ENCODE measurements around the gene AMT. TPM values are rescaled to one million over a fixed set of nuclear protein-coding genes. Genes with fewer than 3 reads are reported as not detected.

Gene AMT
- 1 to 10 TPM; 1.9 to 2.5 TPM for total RNA-seq

GRCh38 chr3:49422379-49423248 lies at the start of gene AMT:
Gene AMT, minus strand, starts transcription at chr3:49422473. Its CDS starts 23 bp downstream, at chr3:49422450.
- peaks cover 13% of the 10 kb centered on the region for H3K4me1 Mint-ChIP-seq
- no peak within 1 kb of the TSS for H3K4me3 Mint-ChIP-seq
- H3K27ac Mint-ChIP-seq, result peak within 1 kb of the TSS; percentile 65
- no peaks in the 10 kb centered on the region for H3K9me3 Mint-ChIP-seq
- ATAC-seq (replicated peaks), result no peak
- H3K27me3 Mint-ChIP-seq, result no peaks in the 10 kb centered on the region
- H3K36me3 Mint-ChIP-seq (ENCODE audit: low read depth), result peaks cover 11% of the 10 kb centered on the region

- peaks cover 20% of the 10 kb centered on the region for H3K4me1 Mint-ChIP-seq
Measured at GRCh38 chr3:49470714-49471420, 48.6 kb upstream of the AMT start.

GRCh38 chr3:49469936-49470713 lies 47.9 kb upstream of the AMT start, which contains the start of gene DAG1:
Gene DAG1, plus strand, starts transcription at chr3:49470267. Its CDS starts 40,268 bp downstream, at chr3:49510535.
- Mint-ChIP-seq H3K4me1 (peaks cover 20% of the 10 kb centered on the region), H3K36me3 (ENCODE audit: low read depth) (peaks cover 7% of the 10 kb centered on the region), H3K27me3 (no peaks in the 10 kb centered on the region), H3K4me3 (peak within 1 kb of the TSS; percentile 97), H3K27ac (peak within 1 kb of the TSS; percentile 91), H3K9me3 (no peaks in the 10 kb centered on the region)
- ATAC-seq (replicated peaks), result peak; percentile 93

More at GRCh38 chr3:49470714-49471420, 48.6 kb upstream of the AMT start:
- H3K27me3 Mint-ChIP-seq, result no peaks in the 10 kb centered on the region
- ATAC-seq (replicated peaks), result peak; percentile 31
- H3K4me3 Mint-ChIP-seq, result peak overlapping the region; percentile 97
- peaks cover 7% of the 10 kb centered on the region for H3K36me3 Mint-ChIP-seq (ENCODE audit: low read depth)
- peak overlapping the region; percentile 91 for H3K27ac Mint-ChIP-seq
- H3K9me3 Mint-ChIP-seq, result no peaks in the 10 kb centered on the region

- H3K9me3 Mint-ChIP-seq, result no peaks in the 10 kb centered on the region
- no peak for ATAC-seq (replicated peaks)
- no peaks in the 10 kb centered on the region for H3K27me3 Mint-ChIP-seq
- peaks cover 20% of the 10 kb centered on the region for H3K4me1 Mint-ChIP-seq
- peak overlapping the region; percentile 97 for H3K4me3 Mint-ChIP-seq
- H3K27ac Mint-ChIP-seq, result peak overlapping the region; percentile 89
- H3K36me3 Mint-ChIP-seq (ENCODE audit: low read depth), result peaks cover 7% of the 10 kb centered on the region
Measured at GRCh38 chr3:49469037-49469935, 47.0 kb upstream of the AMT start.

DNA sequence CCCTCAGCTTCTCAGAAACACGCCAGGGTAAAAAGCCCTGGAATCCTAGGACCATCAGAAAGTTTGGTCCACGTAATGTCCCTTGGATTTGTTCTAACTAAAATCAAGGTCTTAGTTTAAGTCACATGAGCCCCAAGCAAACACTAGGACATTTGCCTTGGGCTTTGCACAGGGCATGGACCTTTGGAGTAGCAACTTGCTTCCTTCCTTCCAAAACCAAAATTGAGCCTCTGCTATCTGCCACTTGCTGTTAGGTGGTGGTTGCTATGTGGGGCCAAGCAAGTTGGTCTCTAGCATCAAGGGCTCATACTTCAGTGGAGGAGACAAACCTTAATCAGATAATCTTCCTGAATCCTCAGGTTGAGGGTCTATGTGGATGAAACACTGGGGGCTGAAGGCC lies 43.8 kb upstream of the AMT start:
- ATAC-seq (replicated peaks), result no peak
- Mint-ChIP-seq H3K36me3 (ENCODE audit: low read depth) (no peaks in the 10 kb centered on the region), H3K9me3 (no peaks in the 10 kb centered on the region), H3K27me3 (no peaks in the 10 kb centered on the region), H3K4me1 (peaks cover 8% of the 10 kb centered on the region), H3K27ac (no peak overlapping the region), H3K4me3 (no peak overlapping the region)

DNA sequence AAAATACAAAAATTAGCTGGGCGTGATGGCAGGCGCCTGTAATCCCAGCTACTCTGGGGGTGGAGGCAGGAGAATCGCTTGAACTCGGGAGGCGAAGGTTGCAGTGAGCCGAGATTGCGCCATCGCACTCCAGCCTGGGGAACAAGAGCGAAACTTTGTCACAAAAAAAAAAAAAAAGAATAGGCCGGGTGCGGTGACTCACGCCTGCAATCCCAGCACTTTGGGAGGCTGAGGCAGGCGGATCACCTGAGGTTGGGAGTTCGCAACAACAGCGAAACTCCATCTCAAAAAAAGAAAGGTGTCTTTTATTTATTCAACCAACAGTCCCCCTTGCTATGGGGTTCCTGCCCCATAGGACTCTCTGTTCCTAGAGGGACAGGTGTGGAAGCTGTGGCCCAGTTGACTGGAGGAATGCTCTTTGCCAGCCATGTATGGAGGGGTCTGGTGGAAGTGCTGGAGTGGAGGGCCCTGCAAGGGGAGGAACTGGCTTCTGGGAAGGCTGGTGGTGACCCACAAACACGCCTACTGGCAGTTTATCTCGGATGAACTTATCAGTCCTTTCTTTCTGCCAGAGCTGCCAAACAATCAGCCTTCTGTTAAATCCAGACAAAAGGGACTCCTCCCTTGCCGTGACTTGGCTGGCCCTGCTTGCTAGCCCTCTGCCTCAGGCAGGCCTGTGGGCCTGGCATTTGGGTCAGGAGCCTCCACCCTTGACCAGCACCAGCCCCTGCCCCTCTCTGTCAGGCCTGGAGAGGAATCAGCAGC lies 43.2 kb upstream of the AMT start:
- no peak overlapping the region for H3K4me3 Mint-ChIP-seq
- no peak for ATAC-seq (replicated peaks)
- H3K27me3 Mint-ChIP-seq, result no peaks in the 10 kb centered on the region
- peaks cover 6% of the 10 kb centered on the region for H3K4me1 Mint-ChIP-seq
- no peaks in the 10 kb centered on the region for H3K36me3 Mint-ChIP-seq (ENCODE audit: low read depth)
- no peaks in the 10 kb centered on the region for H3K9me3 Mint-ChIP-seq
- H3K27ac Mint-ChIP-seq, result no peak overlapping the region

- Mint-ChIP-seq H3K27ac (peak overlapping the region; percentile 13), H3K27me3 (no peaks in the 10 kb centered on the region), H3K9me3 (no peaks in the 10 kb centered on the region), H3K4me1 (no peaks in the 10 kb centered on the region), H3K36me3 (ENCODE audit: low read depth) (no peaks in the 10 kb centered on the region), H3K4me3 (no peak overlapping the region)
- ATAC-seq (replicated peaks), result no peak
Measured at GRCh38 chr3:49462222-49462621, 39.9 kb upstream of the AMT start.

DNA sequence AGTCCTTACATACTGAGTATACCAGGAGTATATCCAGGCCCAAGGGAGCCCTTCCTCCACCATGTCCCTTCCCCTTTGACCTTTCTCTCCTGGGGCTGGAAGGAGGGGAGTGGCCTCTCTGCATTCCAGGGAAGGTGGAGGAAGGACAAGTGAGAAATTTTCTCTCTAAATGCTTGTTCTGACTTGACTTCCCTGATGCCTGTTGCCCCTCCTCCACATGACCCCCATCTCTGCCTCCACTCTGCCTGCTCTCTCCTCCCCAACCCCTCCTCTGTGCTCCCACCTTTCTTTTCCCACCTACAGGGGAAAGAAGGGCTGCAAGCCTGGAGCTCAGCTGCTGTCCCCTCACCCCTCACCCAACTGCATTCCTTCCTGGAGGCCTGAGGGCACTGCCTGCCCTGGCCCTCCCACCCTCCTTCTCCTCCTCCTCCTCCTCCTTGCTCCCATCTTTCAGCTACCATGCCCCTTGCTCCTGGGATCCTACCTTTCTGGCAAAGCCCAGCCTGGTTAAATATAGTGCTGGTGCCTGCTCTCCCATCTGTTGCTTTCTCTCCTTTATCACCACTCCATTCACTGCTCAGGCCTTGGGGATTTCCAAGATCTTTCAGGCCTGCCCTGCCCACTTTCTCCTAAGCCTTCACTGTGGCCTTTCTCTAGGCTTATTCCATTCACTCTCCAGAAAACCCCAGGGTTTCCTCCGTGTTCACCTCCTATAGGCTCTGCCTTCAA lies 39.3 kb upstream of the AMT start:
- Mint-ChIP-seq H3K4me1 (no peaks in the 10 kb centered on the region), H3K36me3 (ENCODE audit: low read depth) (no peaks in the 10 kb centered on the region), H3K4me3 (no peak overlapping the region), H3K9me3 (no peaks in the 10 kb centered on the region), H3K27me3 (no peaks in the 10 kb centered on the region), H3K27ac (peak overlapping the region; percentile 13)
- ATAC-seq (replicated peaks), result no peak

GRCh38 chr3:49460956-49461355 lies 38.7 kb upstream of the AMT start:
- Mint-ChIP-seq H3K4me3 (no peak overlapping the region), H3K4me1 (no peaks in the 10 kb centered on the region), H3K9me3 (no peaks in the 10 kb centered on the region), H3K36me3 (ENCODE audit: low read depth) (no peaks in the 10 kb centered on the region), H3K27ac (peak overlapping the region; percentile 13), H3K27me3 (no peaks in the 10 kb centered on the region)
- ATAC-seq (replicated peaks), result no peak

- H3K36me3 Mint-ChIP-seq (ENCODE audit: low read depth), result no peaks in the 10 kb centered on the region
- H3K27ac Mint-ChIP-seq, result no peak overlapping the region
- no peaks in the 10 kb centered on the region for H3K9me3 Mint-ChIP-seq
- ATAC-seq (replicated peaks), result no peak
- no peak overlapping the region for H3K4me3 Mint-ChIP-seq
- no peaks in the 10 kb centered on the region for H3K4me1 Mint-ChIP-seq
- H3K27me3 Mint-ChIP-seq, result no peaks in the 10 kb centered on the region
Measured at GRCh38 chr3:49460188-49460890, 38.1 kb upstream of the AMT start.

- Mint-ChIP-seq H3K36me3 (ENCODE audit: low read depth) (no peaks in the 10 kb centered on the region), H3K27me3 (no peaks in the 10 kb centered on the region), H3K4me1 (no peaks in the 10 kb centered on the region), H3K9me3 (no peaks in the 10 kb centered on the region), H3K4me3 (no peak overlapping the region), H3K27ac (no peak overlapping the region)
- no peak for ATAC-seq (replicated peaks)
Measured at GRCh38 chr3:49456466-49456865, 34.2 kb upstream of the AMT start.

Data from activated T-helper 17 cell treated with anti-CD3 and anti-CD28 coated beads, Interleukin-2, amount 50 U/mL, for 72 hours (primary cell).